Measurements from ENCODE around the gene FAM163A.

The FAM163A gene

DNA sequence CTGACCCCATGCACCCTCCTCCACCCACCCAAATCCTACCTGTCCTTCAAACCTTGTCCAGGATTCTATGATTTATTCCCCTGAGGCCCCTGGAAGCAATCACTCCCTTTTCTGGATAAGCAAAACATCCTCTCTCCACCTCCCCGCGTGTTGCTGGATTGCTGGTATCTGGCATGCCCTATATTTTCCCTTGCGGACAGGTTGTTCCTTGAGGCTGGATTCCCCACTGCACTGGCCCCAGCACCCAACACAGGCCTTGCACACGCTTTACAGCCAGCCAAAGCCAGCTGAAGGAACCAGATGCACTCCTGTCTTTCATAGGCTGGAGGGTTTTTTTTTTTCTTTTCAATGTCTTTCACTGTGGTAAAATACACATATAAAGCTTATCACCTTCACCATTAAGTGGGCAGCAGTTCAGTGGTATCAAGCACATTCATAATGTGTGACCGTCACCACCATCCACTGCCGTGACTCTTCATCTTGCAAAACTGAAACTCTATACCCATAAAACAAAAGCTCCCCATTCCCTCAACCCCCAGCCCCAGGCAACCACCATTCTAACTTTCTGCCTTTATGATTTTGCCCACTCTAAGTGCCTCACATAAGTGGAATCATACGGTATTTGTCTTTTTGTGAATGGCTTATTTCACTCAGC is 83.7 kb downstream of the FAM163A start:
- TF ChIP-seq GABPA (IDR thresholded peaks at IDR 0.05; ENCODE audit: low read depth) (no peak), SPI1 (IDR thresholded peaks at IDR 0.05; ENCODE audit: borderline replicate concordance, low read depth) (no peak), POLR2AphosphoS5 (IDR thresholded peaks at IDR 0.05; ENCODE audit: low read depth) (no peak)
- TF ChIP-seq, protein P1, sequence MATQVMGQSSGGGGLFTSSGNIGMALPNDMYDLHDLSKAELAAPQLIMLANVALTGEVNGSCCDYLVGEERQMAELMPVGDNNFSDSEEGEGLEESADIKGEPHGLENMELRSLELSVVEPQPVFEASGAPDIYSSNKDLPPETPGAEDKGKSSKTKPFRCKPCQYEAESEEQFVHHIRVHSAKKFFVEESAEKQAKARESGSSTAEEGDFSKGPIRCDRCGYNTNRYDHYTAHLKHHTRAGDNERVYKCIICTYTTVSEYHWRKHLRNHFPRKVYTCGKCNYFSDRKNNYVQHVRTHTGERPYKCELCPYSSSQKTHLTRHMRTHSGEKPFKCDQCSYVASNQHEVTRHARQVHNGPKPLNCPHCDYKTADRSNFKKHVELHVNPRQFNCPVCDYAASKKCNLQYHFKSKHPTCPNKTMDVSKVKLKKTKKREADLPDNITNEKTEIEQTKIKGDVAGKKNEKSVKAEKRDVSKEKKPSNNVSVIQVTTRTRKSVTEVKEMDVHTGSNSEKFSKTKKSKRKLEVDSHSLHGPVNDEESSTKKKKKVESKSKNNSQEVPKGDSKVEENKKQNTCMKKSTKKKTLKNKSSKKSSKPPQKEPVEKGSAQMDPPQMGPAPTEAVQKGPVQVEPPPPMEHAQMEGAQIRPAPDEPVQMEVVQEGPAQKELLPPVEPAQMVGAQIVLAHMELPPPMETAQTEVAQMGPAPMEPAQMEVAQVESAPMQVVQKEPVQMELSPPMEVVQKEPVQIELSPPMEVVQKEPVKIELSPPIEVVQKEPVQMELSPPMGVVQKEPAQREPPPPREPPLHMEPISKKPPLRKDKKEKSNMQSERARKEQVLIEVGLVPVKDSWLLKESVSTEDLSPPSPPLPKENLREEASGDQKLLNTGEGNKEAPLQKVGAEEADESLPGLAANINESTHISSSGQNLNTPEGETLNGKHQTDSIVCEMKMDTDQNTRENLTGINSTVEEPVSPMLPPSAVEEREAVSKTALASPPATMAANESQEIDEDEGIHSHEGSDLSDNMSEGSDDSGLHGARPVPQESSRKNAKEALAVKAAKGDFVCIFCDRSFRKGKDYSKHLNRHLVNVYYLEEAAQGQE (IDR thresholded peaks at IDR 0.05; ENCODE audit: insufficient replicate concordance, low read depth), result no peak
- TF ChIP-seq, protein P2, sequence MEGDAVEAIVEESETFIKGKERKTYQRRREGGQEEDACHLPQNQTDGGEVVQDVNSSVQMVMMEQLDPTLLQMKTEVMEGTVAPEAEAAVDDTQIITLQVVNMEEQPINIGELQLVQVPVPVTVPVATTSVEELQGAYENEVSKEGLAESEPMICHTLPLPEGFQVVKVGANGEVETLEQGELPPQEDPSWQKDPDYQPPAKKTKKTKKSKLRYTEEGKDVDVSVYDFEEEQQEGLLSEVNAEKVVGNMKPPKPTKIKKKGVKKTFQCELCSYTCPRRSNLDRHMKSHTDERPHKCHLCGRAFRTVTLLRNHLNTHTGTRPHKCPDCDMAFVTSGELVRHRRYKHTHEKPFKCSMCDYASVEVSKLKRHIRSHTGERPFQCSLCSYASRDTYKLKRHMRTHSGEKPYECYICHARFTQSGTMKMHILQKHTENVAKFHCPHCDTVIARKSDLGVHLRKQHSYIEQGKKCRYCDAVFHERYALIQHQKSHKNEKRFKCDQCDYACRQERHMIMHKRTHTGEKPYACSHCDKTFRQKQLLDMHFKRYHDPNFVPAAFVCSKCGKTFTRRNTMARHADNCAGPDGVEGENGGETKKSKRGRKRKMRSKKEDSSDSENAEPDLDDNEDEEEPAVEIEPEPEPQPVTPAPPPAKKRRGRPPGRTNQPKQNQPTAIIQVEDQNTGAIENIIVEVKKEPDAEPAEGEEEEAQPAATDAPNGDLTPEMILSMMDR (IDR thresholded peaks at IDR 0.05; ENCODE audit: insufficient read depth, low read length), result no peak
- no peak for DNase-seq (ENCODE audit: low read depth in 1 of 2, low spot score in 1 of 2)
- no peak overlapping the region for H3K27ac ChIP-seq (replicated peaks)
- H3K27me3 ChIP-seq (ENCODE audit: insufficient read depth, poor library complexity, severe bottlenecking), result no peaks in the 10 kb centered on the region
- no peak overlapping the region for H3K4me3 ChIP-seq (replicated peaks; ENCODE audit: insufficient read depth, low read length)

DNA sequence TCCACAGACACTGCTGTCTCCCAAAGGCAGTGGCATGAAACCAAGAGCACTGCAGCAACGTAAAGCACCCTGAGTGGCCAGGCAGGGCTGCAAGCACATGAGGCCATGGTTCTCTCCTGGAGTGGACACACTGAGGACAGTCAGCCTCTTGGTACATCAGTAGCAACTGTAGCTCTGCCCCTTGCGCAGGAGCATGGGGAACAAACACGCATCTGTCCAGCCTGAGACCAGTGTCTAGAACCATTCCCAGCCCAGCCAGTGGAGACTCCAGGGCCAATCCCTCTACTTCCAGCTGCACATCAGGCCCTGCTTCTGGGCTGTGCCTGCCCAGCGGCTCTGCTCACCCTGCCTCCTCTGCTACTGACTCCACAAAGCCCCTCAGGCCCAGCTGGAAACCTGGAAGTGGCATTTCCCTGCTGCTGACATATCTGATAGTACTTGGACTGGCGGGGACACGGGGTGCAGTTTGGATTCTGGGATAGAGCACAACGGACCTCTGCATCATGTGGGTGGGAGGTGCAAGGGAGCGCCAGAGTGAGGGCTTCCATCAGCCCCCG is 85.5 kb downstream of the FAM163A start:
- no peak for TF ChIP-seq SPI1 (IDR thresholded peaks at IDR 0.05; ENCODE audit: borderline replicate concordance, low read depth)
- TF ChIP-seq POLR2AphosphoS5 (IDR thresholded peaks at IDR 0.05; ENCODE audit: low read depth), result no peak
- TF ChIP-seq, protein P1 (IDR thresholded peaks at IDR 0.05; ENCODE audit: insufficient replicate concordance, low read depth), result no peak
- no peak for TF ChIP-seq GABPA (IDR thresholded peaks at IDR 0.05; ENCODE audit: low read depth)
- TF ChIP-seq, protein P2 (IDR thresholded peaks at IDR 0.05; ENCODE audit: insufficient read depth, low read length), result no peak
- no peak overlapping the region for H3K4me3 ChIP-seq (replicated peaks; ENCODE audit: insufficient read depth, low read length)
- DNase-seq (ENCODE audit: low read depth in 1 of 2, low spot score in 1 of 2), result no peak
- H3K27ac ChIP-seq (replicated peaks), result no peak overlapping the region
- H3K27me3 ChIP-seq (ENCODE audit: insufficient read depth, poor library complexity, severe bottlenecking), result no peaks in the 10 kb centered on the region

DNA sequence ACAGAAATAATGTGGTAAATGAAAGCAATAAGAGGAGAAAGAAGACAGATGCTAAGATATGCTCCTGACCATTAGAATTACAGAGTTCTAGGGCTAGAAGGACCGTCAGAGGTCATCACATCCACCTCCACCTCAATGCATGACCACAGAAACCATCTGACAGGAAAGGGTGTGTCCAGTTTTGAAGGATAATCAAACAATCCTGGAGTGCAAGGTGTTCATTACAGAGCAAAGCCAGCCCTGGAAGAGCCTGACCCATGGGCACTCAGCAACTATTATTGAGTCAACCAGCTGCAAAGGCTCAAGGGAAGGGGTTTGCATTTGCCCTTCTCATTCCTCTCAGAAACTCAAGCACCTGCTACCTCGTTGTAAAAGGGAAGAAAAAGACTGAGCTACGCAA is 88.1 kb downstream of the FAM163A start:
- Histone ChIP-seq H3K27me3 (ENCODE audit: insufficient read depth, poor library complexity, severe bottlenecking) (no peaks in the 10 kb centered on the region), H3K27ac (replicated peaks) (no peak overlapping the region), H3K4me3 (replicated peaks; ENCODE audit: insufficient read depth, low read length) (no peak overlapping the region)
- TF ChIP-seq, protein P1 (IDR thresholded peaks at IDR 0.05; ENCODE audit: insufficient replicate concordance, low read depth), result no peak
- no peak for TF ChIP-seq SPI1 (IDR thresholded peaks at IDR 0.05; ENCODE audit: borderline replicate concordance, low read depth)
- no peak for TF ChIP-seq GABPA (IDR thresholded peaks at IDR 0.05; ENCODE audit: low read depth)
- no peak for TF ChIP-seq POLR2AphosphoS5 (IDR thresholded peaks at IDR 0.05; ENCODE audit: low read depth)
- TF ChIP-seq, protein P2 (IDR thresholded peaks at IDR 0.05; ENCODE audit: insufficient read depth, low read length), result no peak
- no peak for DNase-seq (ENCODE audit: low read depth in 1 of 2, low spot score in 1 of 2)
